Testis (tissue), 3 donors: Measurements from ENCODE around the gene C10orf53. TPM values are rescaled to one million over a fixed set of nuclear protein-coding genes. Genes with fewer than 3 reads are reported as not detected.

Source experiments
- DNase-seq: peaks from one replicate; pipeline ENCODE4 v3.0.0-alpha.2; 2019
- H3K27ac ChIP-seq, 2 donors: fragments of 200-600 bp; sonication (generic); one replicate each; pipeline ENCODE4 v1.5.1; 2019
- H3K27me3 ChIP-seq: fragments of 200-600 bp; sonication (generic); one replicate; pipeline ENCODE4 v1.5.1; 2019
- H3K36me3 ChIP-seq: fragments of 200-600 bp; sonication (generic); one replicate; pipeline ENCODE4 v1.5.1; 2017; ENCODE audit warnings: low read depth; ENCODE audit errors: missing control alignments
- H3K4me1 ChIP-seq: fragments of 200-600 bp; sonication (generic); one replicate; pipeline ENCODE4 v1.5.1; 2019
- H3K4me3 ChIP-seq, 2 donors: fragments of 200-600 bp; sonication (generic); one replicate each; pipeline ENCODE4 v1.5.1; 2017 to 2019
- H3K9me3 ChIP-seq: fragments of 200-600 bp; sonication (generic); one replicate; pipeline ENCODE4 v1.5.1; 2017
- POLR2A ChIP-seq: fragments of 450-650 bp; IDR thresholded peaks from one replicate; pipeline ENCODE4 v1.6.1; 2017; ENCODE audit warnings: antibody characterized with exemption, mild to moderate bottlenecking, moderate library complexity
- WGBS, 2 donors: methylation state at CpG; one replicate each; pipeline ENCODE4 v1.1.5; 2018; 5-methylcytosine and 5-hydroxymethylcytosine counted together
- intact Hi-C: fragments of 100-400 bp; cut with DNase I; formaldehyde crosslinking; loops from one replicate; pipeline ENCODE4 v1.15.1; 2023; ENCODE audit warnings: low total_unique reads
- polyA plus RNA-seq: library from polyadenylated mRNA; stranded (reverse); fragments of 350-450 nt; fragmentation: Illumina TruSeq; extraction: RNeasy Lipid Tissue Mini Kit (QIAGEN cat#74804); gene quantifications from one replicate; pipeline ENCODE4 v1.2.3, GENCODE V29; 2014; ENCODE audit warnings: low read depth, low replicate concordance; ENCODE audit not compliant: insufficient read depth
- total RNA-seq, 2 donors: library from RNA; depleted of rRNA; stranded (reverse); fragments of >200 nt; gene quantifications; one replicate each; pipeline ENCODE4 v1.2.3, GENCODE V29; 2016
- TF ChIP-seq, protein P1 (sequence below), 3 experiments: fragments of 450-650 bp in 2 of 3; fragments of 200-600 bp in 1 of 3; sonication (generic) in 1 of 3; IDR thresholded peaks; one replicate each; pipeline ENCODE4 v1.5.1; 2016 to 2019; ENCODE audit warnings: antibody characterized with exemption in 3 of 3, mild to moderate bottlenecking in 2 of 3, moderate library complexity in 1 of 3

Gene C10orf53
- total and polyA plus RNA-seq, 3 donors from 2014 or later = 14.8 to 139 (median 33.5) TPM

DNA sequence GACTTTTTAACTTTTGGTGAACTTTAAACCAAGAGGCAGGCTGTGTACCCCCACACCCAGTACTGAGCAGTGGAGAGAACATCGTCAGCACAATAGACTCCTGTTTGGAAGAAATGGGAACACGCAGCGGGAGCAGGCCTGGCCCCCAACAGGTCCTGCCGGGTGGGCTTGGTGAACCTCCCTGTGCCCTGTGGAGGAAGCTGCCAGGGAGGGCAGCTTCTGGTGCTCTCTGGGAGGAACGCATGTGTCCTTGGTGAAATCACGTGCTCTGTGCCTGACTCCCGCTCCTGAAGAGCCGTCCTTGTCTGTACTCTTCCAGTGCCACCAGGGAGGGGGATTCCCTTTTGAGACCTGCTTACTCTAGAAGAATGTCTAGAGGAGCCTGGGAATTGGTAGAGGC, 34.0 kb upstream of the C10orf53 start:
- no peaks in the 10 kb centered on the region for H3K9me3 ChIP-seq
- DNase-seq = peak; percentile 42
- no peaks in the 10 kb centered on the region for H3K36me3 ChIP-seq
- no peak overlapping the region for H3K27ac ChIP-seq
- no peak for TF ChIP-seq POLR2A
- TF ChIP-seq, protein P1, sequence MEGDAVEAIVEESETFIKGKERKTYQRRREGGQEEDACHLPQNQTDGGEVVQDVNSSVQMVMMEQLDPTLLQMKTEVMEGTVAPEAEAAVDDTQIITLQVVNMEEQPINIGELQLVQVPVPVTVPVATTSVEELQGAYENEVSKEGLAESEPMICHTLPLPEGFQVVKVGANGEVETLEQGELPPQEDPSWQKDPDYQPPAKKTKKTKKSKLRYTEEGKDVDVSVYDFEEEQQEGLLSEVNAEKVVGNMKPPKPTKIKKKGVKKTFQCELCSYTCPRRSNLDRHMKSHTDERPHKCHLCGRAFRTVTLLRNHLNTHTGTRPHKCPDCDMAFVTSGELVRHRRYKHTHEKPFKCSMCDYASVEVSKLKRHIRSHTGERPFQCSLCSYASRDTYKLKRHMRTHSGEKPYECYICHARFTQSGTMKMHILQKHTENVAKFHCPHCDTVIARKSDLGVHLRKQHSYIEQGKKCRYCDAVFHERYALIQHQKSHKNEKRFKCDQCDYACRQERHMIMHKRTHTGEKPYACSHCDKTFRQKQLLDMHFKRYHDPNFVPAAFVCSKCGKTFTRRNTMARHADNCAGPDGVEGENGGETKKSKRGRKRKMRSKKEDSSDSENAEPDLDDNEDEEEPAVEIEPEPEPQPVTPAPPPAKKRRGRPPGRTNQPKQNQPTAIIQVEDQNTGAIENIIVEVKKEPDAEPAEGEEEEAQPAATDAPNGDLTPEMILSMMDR (IDR thresholded peaks at IDR 0.05) = no peak
- intact Hi-C loops = no loop called here
- no peaks in the 10 kb centered on the region for H3K4me1 ChIP-seq
- no peaks in the 10 kb centered on the region for H3K27me3 ChIP-seq
- H3K4me3 ChIP-seq = no peak overlapping the region
- 68 to 73% methylated on average over 8 of the region's 8 CpGs for WGBS, 2 donors

DNA sequence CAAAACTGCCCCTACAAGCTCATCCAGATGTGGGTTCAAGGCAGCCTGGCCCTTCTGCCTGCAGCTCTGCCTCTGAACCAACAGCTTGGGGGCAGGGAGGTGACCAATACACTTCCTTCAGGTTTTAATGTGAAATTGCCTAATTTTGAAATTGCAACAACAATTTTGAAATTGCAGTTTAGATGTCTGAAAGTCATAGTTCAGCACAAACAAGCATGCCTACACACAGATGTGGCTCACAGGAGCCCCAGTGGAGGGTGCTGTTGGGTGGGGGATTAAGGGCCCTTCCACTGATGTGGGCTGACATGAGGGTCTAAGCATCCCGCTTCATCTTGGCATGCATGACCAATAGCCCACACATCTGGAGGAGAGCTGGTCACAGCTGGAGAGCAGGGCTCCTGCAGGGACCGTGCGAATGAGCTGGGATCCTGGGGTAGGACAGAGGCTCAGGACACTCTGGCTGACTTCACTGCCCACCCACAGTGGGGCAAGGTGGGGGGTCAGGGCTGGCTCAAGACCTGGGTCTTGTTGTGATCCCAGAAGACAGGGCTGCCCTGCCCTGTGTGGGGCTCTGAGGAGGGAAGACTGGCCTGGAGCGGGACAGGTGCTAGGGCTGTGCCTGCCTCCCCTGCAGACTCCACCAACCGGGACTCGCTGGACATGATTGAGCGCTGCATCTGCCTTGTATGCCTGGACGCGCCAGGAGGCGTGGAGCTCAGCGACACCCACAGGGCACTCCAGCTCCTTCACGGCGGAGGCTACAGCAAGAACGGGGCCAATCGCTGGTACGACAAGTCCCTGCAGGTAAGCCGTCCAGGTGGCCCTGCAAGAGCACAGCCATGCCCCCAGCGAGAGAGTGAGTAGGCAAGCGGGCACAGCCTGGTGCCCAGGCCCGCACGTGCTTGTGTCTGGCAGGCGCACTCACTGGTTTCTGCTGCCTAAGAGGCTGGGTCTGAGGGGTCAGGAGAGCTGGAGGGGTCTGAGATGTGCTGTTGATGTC, 33.3 kb upstream of the C10orf53 start:
- H3K27me3 ChIP-seq = no peaks in the 10 kb centered on the region
- no peak for DNase-seq
- 89% methylated on average over 11 to 22 of the region's 22 CpGs for WGBS, 2 donors
- no peak overlapping the region for H3K4me3 ChIP-seq
- no peaks in the 10 kb centered on the region for H3K36me3 ChIP-seq
- intact Hi-C loops = no loop called here
- TF ChIP-seq, protein P1 (IDR thresholded peaks at IDR 0.05) = no peak
- TF ChIP-seq POLR2A = no peak
- H3K4me1 ChIP-seq = no peaks in the 10 kb centered on the region
- H3K27ac ChIP-seq = no peak overlapping the region
- no peaks in the 10 kb centered on the region for H3K9me3 ChIP-seq

DNA sequence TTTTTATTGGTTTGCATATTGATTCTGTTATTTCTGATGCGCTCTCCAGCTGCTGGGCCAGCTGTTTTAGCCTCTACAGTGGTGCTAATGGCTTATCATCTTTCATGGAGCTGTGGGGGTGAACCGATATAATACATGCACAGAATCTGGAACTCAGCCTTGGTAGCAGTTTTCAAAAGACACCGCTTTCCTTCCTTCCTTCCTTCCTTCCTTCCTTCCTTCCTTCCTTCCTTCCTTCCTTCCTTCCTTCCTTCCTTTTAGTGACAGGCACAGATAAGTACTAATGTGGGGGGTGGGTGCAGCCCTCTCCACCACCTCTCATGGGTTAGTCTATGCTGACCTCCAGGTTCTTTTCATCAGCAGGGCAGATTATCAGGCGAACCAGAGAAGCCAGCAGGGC, 31.9 kb upstream of the C10orf53 start:
- TF ChIP-seq POLR2A = no peak
- TF ChIP-seq, protein P1 (IDR thresholded peaks at IDR 0.05) = no peak
- H3K4me1 ChIP-seq = no peaks in the 10 kb centered on the region
- no peak overlapping the region for H3K4me3 ChIP-seq
- H3K27me3 ChIP-seq = no peaks in the 10 kb centered on the region
- H3K36me3 ChIP-seq = no peaks in the 10 kb centered on the region
- no peak overlapping the region for H3K27ac ChIP-seq
- 75 to 80% methylated on average over 4 of the region's 4 CpGs for WGBS, 2 donors
- H3K9me3 ChIP-seq = no peaks in the 10 kb centered on the region
- intact Hi-C loops = no loop called here
- no peak for DNase-seq

DNA sequence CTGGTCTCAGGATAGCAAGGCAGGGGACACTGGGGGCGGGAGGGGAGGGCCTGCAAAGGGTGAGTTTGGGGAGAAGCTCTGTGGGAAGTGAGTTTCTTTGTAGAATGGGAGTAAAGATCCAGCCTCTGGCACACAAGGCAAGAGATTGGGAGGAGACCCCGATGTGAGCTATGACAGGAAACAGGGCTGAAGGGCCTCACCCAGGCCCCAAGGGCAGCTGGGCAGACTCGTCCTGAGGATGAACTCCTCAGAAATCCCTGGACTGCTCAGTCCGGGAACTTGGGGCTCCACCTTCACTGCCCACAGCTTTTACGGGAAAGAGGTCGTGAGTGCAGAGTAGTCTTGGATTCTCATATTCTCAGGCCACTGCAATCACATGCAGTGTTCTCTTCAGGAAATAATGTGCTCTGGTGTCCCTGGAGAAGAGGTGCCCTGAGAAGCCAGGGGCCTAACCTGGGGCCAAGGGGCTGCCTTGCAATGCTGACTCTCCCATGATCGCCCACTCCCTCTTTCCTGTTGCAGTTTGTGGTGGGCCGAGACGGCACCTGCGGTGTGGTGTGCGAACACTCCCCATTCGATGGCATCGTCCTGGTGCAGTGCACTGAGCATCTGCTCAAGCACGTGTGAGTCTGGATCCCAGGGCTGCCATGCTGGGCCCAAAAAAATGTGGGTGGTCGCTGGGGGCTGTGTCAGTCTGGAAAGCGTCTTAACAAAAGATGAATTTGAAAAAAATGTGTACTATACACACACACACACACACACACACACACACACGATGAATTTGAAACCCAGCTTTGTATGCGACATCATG, 31.3 kb upstream of the C10orf53 start:
- DNase-seq = no peak
- intact Hi-C loops = no loop called here
- Histone ChIP-seq H3K27ac (no peak overlapping the region), H3K36me3 (no peaks in the 10 kb centered on the region), H3K4me3 (no peak overlapping the region), H3K27me3 (no peaks in the 10 kb centered on the region), H3K4me1 (no peaks in the 10 kb centered on the region), H3K9me3 (no peaks in the 10 kb centered on the region)
- TF ChIP-seq, protein P1 (IDR thresholded peaks at IDR 0.05) = no peak
- no peak for TF ChIP-seq POLR2A
- 71 to 77% methylated on average over 12 to 18 of the region's 18 CpGs for WGBS, 2 donors
